Fibroblast of lung (primary cell): ENCODE results near the gene KMT2B. TPM values are rescaled to one million over a fixed set of nuclear protein-coding genes. Genes with fewer than 3 reads are reported as not detected.

ENCODE experiments used
- DNase-seq, 2 donors: peaks; one replicate each; pipeline versions ENCODE4 v3.0.0 to v3.0.0-alpha.2; 2010; ENCODE audit warnings: low read depth in 2 of 2
- H2AFZ ChIP-seq: 2 replicates; pipeline ENCODE4 v1.5.1; 2012; ENCODE audit warnings: low read length, control low read depth, inconsistent platforms
- H3K27ac ChIP-seq: 2 replicates; pipeline ENCODE4 v1.5.1; 2011; ENCODE audit warnings: low read length, control low read depth; ENCODE audit not compliant: insufficient read depth
- H3K27me3 ChIP-seq: 2 replicates; pipeline ENCODE4 v1.5.1; 2011; ENCODE audit warnings: mild to moderate bottlenecking, low read length; ENCODE audit not compliant: control insufficient read depth, insufficient read depth
- H3K36me3 ChIP-seq: 2 replicates; pipeline ENCODE4 v1.5.1; 2011; ENCODE audit warnings: low read length; ENCODE audit not compliant: control insufficient read depth, insufficient read depth
- H3K4me1 ChIP-seq: 2 replicates; pipeline ENCODE4 v1.5.1; 2011; ENCODE audit warnings: low read length; ENCODE audit not compliant: control insufficient read depth, insufficient read depth; ENCODE audit errors: extremely low read depth
- H3K4me2 ChIP-seq: 2 replicates; pipeline ENCODE4 v1.5.1; 2011; ENCODE audit warnings: low read length, control low read depth; ENCODE audit not compliant: insufficient read depth; ENCODE audit errors: extremely low read depth
- H3K4me3 ChIP-seq, 4 experiments: fragments of 200-600 bp in 1 of 4; sonication (generic) in 1 of 4; replicated peaks in 1 of 4; 2 replicates each; pipeline ENCODE4 v1.5.1; 2011 to 2016; ENCODE audit warnings: low read length in 4 of 4, low read depth in 3 of 4, mild to moderate bottlenecking in 3 of 4, control low read depth in 2 of 4, inconsistent platforms in 1 of 4, mixed read lengths in 1 of 4; ENCODE audit not compliant: insufficient read depth in 1 of 4; ENCODE audit errors: control extremely low read depth in 1 of 4
- H3K79me2 ChIP-seq: 2 replicates; pipeline ENCODE4 v1.5.1; 2012; ENCODE audit warnings: mild to moderate bottlenecking, low read length, inconsistent platforms; ENCODE audit not compliant: control insufficient read depth, insufficient read depth
- H3K9ac ChIP-seq: 2 replicates; pipeline ENCODE4 v1.5.1; 2011; ENCODE audit warnings: mild to moderate bottlenecking, low read length, control low read depth; ENCODE audit not compliant: insufficient read depth
- H3K9me3 ChIP-seq: 2 replicates; pipeline ENCODE4 v1.5.1; 2012; ENCODE audit warnings: low read depth, low read length; ENCODE audit not compliant: control insufficient read depth, insufficient read depth
- H4K20me1 ChIP-seq: 2 replicates; pipeline ENCODE4 v1.5.1; 2011; ENCODE audit warnings: low read length; ENCODE audit not compliant: control insufficient read depth, insufficient read depth; ENCODE audit errors: extremely low read depth
- CTCF ChIP-seq, 2 donors: IDR thresholded peaks in 1 of 2; conservative IDR thresholded peaks in 1 of 2; 1 replicate in 1 of 2; 2 replicates in 1 of 2; pipeline ENCODE4 v1.5.1; 2011 to 2012; ENCODE audit warnings: low read length in 2 of 2, control low read depth in 1 of 2, inconsistent platforms in 1 of 2, low read depth in 1 of 2, mild to moderate bottlenecking in 1 of 2
- EZH2 ChIP-seq: IDR thresholded peaks from 2 replicates; pipeline ENCODE4 v1.5.1; 2012; ENCODE audit warnings: low read length, control low read depth, mild to moderate bottlenecking; ENCODE audit errors: missing control alignments
- polyA plus RNA-seq, 2 donors: library from polyadenylated mRNA; depleted of rRNA in 1 of 2; stranded (reverse) in 1 of 2; unstranded in 1 of 2; fragments of >200 nt; gene quantifications; 2 replicates each; pipeline ENCODE4 v1.2.1, GENCODE V29; 2011 to 2012; ENCODE audit warnings: missing spikeins in 1 of 2
- total RNA-seq: library from RNA; depleted of rRNA; stranded (reverse); fragments of >200 nt; gene quantifications from 2 replicates; pipeline ENCODE4 v1.2.1, GENCODE V29; 2014

Gene KMT2B
- total and polyA plus RNA-seq, 2 donors (not counting 1 experiment from before 2014, with no cell fraction given) = 5.4 to 7.4 TPM

- Histone ChIP-seq H3K4me1 (peaks cover 9% of the 10 kb centered on the region), H3K9ac (peak overlapping the region; percentile 66), H3K27ac (peak overlapping the region; percentile 65), H3K79me2 (peaks cover 27% of the 10 kb centered on the region), H3K27me3 (no peaks in the 10 kb centered on the region), H3K9me3 (no peaks in the 10 kb centered on the region), H4K20me1 (no peaks in the 10 kb centered on the region), H3K4me2 (peak overlapping the region; percentile 98), H3K36me3 (peaks cover 9% of the 10 kb centered on the region), H2AFZ (peak overlapping the region; percentile 97), H3K4me3 (peak overlapping the region; percentile 64 to 95 (median 82))
- TF ChIP-seq EZH2 (no peak), CTCF (conservative IDR thresholded peaks at IDR 0.05 in 1 of 2, IDR thresholded peaks at IDR 0.05 in 1 of 2; ENCODE audit: low read depth in 1 of 2, low read length in 2 of 2) (no peak)
- DNase-seq = peak in 1 of 2 donors; percentile 45
Observed at GRCh38 chr19:35715981-35716800, 1.6 kb upstream of the KMT2B start.

- Histone ChIP-seq H3K79me2 (peaks cover 32% of the 10 kb centered on the region), H3K36me3 (peaks cover 12% of the 10 kb centered on the region), H3K4me3 (peak overlapping the region; percentile 64 to 95 (median 82)), H3K4me1 (peaks cover 9% of the 10 kb centered on the region), H3K4me2 (peak overlapping the region; percentile 98), H3K27me3 (no peaks in the 10 kb centered on the region), H3K9me3 (no peaks in the 10 kb centered on the region), H3K9ac (peak overlapping the region; percentile 66), H4K20me1 (no peaks in the 10 kb centered on the region), H3K27ac (peak overlapping the region; percentile 65), H2AFZ (peak overlapping the region; percentile 97)
- DNase-seq = peak; percentile 93 to 94
- no peak for TF ChIP-seq EZH2
- TF ChIP-seq CTCF (conservative IDR thresholded peaks at IDR 0.05 in 1 of 2, IDR thresholded peaks at IDR 0.05 in 1 of 2; ENCODE audit: low read depth in 1 of 2, low read length in 2 of 2) = peak; percentile 77 to 89
Observed at GRCh38 chr19:35716801-35717664, 770 bp upstream of the KMT2B start.
